Body of pancreas (tissue), 4 donors: ENCODE data around the gene AFF3.

ENCODE experiments used
- POLR2A ChIP-seq, 3 donors: fragments of 450-650 bp; IDR thresholded peaks; one replicate each; pipeline ENCODE4 v1.6.1; 2016; ENCODE audit warnings: antibody characterized with exemption in 3 of 3, mild to moderate bottlenecking in 2 of 3
- TF ChIP-seq, protein P1 (sequence below), 7 experiments: fragments of 450-650 bp in 4 of 7; fragments of 200-600 bp in 3 of 7; sonication (generic) in 3 of 7; IDR thresholded peaks; one replicate each; pipeline ENCODE4 v1.5.1; 2016 to 2019; ENCODE audit warnings: antibody characterized with exemption in 7 of 7

DNA sequence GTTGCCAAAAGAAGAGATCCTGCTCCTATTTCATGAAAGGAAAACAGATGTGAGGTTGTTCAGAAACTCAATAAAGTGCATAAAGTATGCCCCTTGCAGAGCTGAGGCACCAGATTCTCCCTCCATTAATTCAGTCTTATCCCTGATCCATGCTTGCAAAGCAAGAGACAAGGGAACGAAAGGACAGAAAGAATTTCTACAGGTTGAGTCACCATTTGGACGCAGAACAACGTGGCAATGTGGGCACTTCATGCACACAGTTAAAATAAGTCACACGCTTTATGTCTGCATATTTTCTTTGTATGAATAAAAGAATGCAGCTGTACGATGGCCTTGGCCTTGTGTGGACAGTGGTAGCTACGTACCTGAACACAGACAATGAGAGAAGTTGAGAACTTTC, 330.8 kb downstream of the AFF3 start:
- TF ChIP-seq, protein P1, sequence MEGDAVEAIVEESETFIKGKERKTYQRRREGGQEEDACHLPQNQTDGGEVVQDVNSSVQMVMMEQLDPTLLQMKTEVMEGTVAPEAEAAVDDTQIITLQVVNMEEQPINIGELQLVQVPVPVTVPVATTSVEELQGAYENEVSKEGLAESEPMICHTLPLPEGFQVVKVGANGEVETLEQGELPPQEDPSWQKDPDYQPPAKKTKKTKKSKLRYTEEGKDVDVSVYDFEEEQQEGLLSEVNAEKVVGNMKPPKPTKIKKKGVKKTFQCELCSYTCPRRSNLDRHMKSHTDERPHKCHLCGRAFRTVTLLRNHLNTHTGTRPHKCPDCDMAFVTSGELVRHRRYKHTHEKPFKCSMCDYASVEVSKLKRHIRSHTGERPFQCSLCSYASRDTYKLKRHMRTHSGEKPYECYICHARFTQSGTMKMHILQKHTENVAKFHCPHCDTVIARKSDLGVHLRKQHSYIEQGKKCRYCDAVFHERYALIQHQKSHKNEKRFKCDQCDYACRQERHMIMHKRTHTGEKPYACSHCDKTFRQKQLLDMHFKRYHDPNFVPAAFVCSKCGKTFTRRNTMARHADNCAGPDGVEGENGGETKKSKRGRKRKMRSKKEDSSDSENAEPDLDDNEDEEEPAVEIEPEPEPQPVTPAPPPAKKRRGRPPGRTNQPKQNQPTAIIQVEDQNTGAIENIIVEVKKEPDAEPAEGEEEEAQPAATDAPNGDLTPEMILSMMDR (IDR thresholded peaks at IDR 0.05) = no peak
- TF ChIP-seq POLR2A (IDR thresholded peaks at IDR 0.05) = no peak
